Mammary epithelial cell (primary cell): Measurements from ENCODE around the gene PRPF4.

Source experiments
- CTCF ChIP-seq, 2 donors: IDR thresholded peaks in 1 of 2; conservative IDR thresholded peaks in 1 of 2; 2 replicates each; pipeline ENCODE4 v1.5.1; 2011 to 2012; ENCODE audit warnings: inconsistent platforms in 2 of 2, low read length in 2 of 2, mild to moderate bottlenecking in 2 of 2, control low read depth in 1 of 2, low read depth in 1 of 2; ENCODE audit not compliant: insufficient read depth in 1 of 2; ENCODE audit errors: extremely low read depth in 1 of 2
- EZH2 ChIP-seq: IDR thresholded peaks from 2 replicates; pipeline ENCODE4 v1.6.1; 2012; ENCODE audit warnings: low read length, inconsistent platforms, borderline replicate concordance

- no peak for TF ChIP-seq CTCF (conservative IDR thresholded peaks at IDR 0.05 in 1 of 2, IDR thresholded peaks at IDR 0.05 in 1 of 2; ENCODE audit: extremely low read depth in 1 of 2, insufficient read depth in 1 of 2, low read depth in 1 of 2, low read length in 2 of 2)
- no peak for TF ChIP-seq EZH2
These were observed 52.8 kb downstream of the PRPF4 start for GRCh38 chr9:113328045-113328782.
